ENCODE measurements around the gene PDSS2.

DNA sequence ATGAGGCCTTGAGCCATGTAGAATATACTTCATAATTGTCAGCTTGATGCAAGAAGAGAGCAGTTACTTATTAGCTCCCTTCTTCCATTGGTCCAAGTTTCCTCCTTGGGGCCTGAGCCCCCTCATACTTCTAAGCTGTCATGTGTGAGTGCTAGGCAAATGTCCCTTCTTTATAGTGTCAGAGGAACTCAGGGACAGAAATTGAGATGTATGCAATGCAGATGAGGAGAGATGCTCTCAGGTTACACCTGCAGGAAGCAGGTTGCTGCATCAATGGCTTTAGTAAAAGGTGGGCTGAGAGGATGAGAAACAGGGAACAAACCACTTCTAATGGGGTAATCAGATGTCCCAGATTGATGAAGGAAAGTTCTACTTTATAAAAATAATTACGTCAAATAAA, 6.7 kb upstream of the PDSS2 start:
- no peak for TF ChIP-seq POLR2A (IDR thresholded peaks at IDR 0.05; ENCODE audit: low read length)
- no peak for TF ChIP-seq GATA1 (IDR thresholded peaks at IDR 0.05; ENCODE audit: low read depth, low read length)
